Tibial nerve (tissue), 3 donors: Measurements from ENCODE around the gene EPB41L4B.

Experiments
- CTCF ChIP-seq, 5 experiments: fragments of 200-600 bp in 3 of 5; fragments of 450-650 bp in 2 of 5; sonication (generic) in 3 of 5; IDR thresholded peaks; one replicate each; pipeline ENCODE4 v1.5.1; 2016 to 2019; ENCODE audit warnings: antibody characterized with exemption in 5 of 5, mild to moderate bottlenecking in 3 of 5, moderate library complexity in 2 of 5
- POLR2A ChIP-seq, 2 donors: fragments of 450-650 bp; IDR thresholded peaks; one replicate each; pipeline ENCODE4 v1.6.1; 2017; ENCODE audit warnings: antibody characterized with exemption in 2 of 2, mild to moderate bottlenecking in 2 of 2, moderate library complexity in 2 of 2

- TF ChIP-seq POLR2A (IDR thresholded peaks at IDR 0.05) (no peak), CTCF (IDR thresholded peaks at IDR 0.05) (no peak)
Measured at GRCh38 chr9:109238655-109239054, 82.2 kb downstream of the EPB41L4B start.
